ENCODE measurements around the gene INSYN2B.

INSYN2B gene

DNA sequence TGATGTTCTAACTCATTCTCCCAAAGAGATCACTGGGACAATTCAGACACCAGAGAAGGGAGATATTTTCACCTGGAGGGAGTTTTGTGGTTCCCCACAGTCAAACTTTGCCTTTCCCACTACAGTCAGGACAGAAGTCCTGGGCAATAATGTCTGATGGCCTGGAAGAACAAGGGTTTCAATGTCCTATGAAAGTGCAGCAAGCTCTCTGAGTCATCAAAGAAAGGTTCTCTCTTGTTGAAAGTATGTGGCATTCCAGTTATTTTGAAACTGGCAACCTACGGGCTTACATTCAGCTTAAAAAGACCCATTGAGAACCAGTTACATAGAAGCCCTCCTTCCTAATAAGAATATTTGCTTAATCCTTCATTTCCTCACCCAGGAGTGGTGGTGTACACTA, 103.9 kb downstream of the INSYN2B start:
- no peaks in the 10 kb centered on the region for H3K79me2 ChIP-seq (ENCODE audit: insufficient read depth, low read length)
- no peak overlapping the region for H3K4me2 ChIP-seq (ENCODE audit: low read depth, low read length, poor library complexity, severe bottlenecking)
- H3K9ac ChIP-seq (ENCODE audit: low read length), result no peak overlapping the region
- TF ChIP-seq, protein P1, sequence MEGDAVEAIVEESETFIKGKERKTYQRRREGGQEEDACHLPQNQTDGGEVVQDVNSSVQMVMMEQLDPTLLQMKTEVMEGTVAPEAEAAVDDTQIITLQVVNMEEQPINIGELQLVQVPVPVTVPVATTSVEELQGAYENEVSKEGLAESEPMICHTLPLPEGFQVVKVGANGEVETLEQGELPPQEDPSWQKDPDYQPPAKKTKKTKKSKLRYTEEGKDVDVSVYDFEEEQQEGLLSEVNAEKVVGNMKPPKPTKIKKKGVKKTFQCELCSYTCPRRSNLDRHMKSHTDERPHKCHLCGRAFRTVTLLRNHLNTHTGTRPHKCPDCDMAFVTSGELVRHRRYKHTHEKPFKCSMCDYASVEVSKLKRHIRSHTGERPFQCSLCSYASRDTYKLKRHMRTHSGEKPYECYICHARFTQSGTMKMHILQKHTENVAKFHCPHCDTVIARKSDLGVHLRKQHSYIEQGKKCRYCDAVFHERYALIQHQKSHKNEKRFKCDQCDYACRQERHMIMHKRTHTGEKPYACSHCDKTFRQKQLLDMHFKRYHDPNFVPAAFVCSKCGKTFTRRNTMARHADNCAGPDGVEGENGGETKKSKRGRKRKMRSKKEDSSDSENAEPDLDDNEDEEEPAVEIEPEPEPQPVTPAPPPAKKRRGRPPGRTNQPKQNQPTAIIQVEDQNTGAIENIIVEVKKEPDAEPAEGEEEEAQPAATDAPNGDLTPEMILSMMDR (IDR thresholded peaks at IDR 0.05; ENCODE audit: insufficient read depth, low read length, poor library complexity, severe bottlenecking), result no peak
- no peak for TF ChIP-seq EZH2phosphoT487 (conservative IDR thresholded peaks at IDR 0.05; ENCODE audit: low read length)
- no peaks in the 10 kb centered on the region for H3K27me3 ChIP-seq (ENCODE audit: low read length)
- no peaks in the 10 kb centered on the region for H4K20me1 ChIP-seq (ENCODE audit: low read depth, low read length)
- no peaks in the 10 kb centered on the region for H3K9me2 ChIP-seq (replicated peaks; ENCODE audit: insufficient read depth, low read length)
- no peak overlapping the region for H3K27ac ChIP-seq (ENCODE audit: low read depth, low read length)
- H3F3A ChIP-seq (ENCODE audit: insufficient read depth), result no peaks in the 10 kb centered on the region
- H3K9me3 ChIP-seq (ENCODE audit: insufficient read depth, low read length), result no peaks in the 10 kb centered on the region
- H3K36me3 ChIP-seq (ENCODE audit: low read length), result no peaks in the 10 kb centered on the region
- H3K4me3 ChIP-seq (ENCODE audit: insufficient read depth, low read length, poor library complexity, severe bottlenecking), result no peak overlapping the region
- H2AFZ ChIP-seq (ENCODE audit: low read depth, low read length, severe bottlenecking), result no peak overlapping the region

DNA sequence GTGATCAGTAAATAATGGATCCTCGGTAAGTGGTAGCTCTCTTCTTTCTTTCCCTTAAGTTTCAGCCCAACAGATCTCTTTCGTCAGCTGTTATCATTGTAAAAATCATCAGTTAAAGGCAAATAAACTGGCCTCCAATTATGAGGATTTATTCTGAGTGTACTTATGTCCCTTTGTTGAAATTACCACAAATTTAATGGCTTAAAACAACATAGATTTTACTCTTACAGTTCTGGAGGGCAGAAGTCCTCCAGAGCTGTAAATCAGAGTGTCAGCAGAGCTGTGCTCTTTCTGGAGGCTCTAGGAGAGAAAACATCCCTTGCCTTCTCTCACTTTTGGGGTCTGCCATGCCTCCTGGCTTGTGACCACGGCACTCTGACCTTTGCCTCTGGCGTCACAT, 104.6 kb downstream of the INSYN2B start:
- Histone ChIP-seq H3K9me3 (ENCODE audit: insufficient read depth, low read length) (no peaks in the 10 kb centered on the region), H2AFZ (ENCODE audit: low read depth, low read length, severe bottlenecking) (no peak overlapping the region), H4K20me1 (ENCODE audit: low read depth, low read length) (no peaks in the 10 kb centered on the region), H3K36me3 (ENCODE audit: low read length) (no peaks in the 10 kb centered on the region), H3K4me3 (ENCODE audit: insufficient read depth, low read length, poor library complexity, severe bottlenecking) (no peak overlapping the region), H3K9me2 (replicated peaks; ENCODE audit: insufficient read depth, low read length) (no peaks in the 10 kb centered on the region), H3K27ac (ENCODE audit: low read depth, low read length) (no peak overlapping the region), H3K79me2 (ENCODE audit: insufficient read depth, low read length) (no peaks in the 10 kb centered on the region), H3K27me3 (ENCODE audit: low read length) (no peaks in the 10 kb centered on the region), H3F3A (ENCODE audit: insufficient read depth) (no peaks in the 10 kb centered on the region), H3K4me2 (ENCODE audit: low read depth, low read length, poor library complexity, severe bottlenecking) (no peak overlapping the region), H3K9ac (ENCODE audit: low read length) (no peak overlapping the region)
- no peak for TF ChIP-seq EZH2phosphoT487 (conservative IDR thresholded peaks at IDR 0.05; ENCODE audit: low read length)
- TF ChIP-seq, protein P1 (IDR thresholded peaks at IDR 0.05; ENCODE audit: insufficient read depth, low read length, poor library complexity, severe bottlenecking), result no peak

DNA sequence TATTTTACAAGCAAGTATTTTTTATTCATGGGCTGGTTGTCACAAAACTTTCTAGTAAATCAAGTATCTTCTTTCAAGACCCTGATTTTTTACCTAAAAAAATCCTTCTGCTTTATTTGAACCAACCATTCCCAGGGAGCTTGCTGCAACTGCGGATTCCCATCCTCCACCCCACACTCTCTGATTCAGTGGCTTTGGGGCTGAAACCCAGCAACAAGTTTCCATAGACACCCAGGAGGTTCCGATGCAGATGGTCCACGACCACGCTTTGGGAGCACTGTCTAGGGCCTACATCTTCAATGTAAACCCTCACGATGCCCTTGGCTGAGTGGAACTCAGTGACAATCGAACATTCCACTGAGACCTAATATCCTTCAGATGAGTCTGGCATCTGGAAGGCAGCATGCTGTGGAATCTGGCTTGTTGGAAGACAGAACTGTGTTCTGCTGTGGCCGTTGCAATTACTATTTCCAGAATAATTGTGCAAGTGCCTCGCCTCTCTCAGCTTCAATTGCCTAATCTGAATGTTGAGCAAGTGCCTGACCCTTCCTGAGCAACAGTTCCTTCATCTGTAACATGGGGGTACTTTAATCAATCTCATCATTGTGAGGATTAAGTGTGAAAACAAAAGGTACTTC, 105.1 kb downstream of the INSYN2B start:
- Histone ChIP-seq H3K36me3 (ENCODE audit: low read length) (no peaks in the 10 kb centered on the region), H3K27me3 (ENCODE audit: low read length) (no peaks in the 10 kb centered on the region), H3K9ac (ENCODE audit: low read length) (no peak overlapping the region), H3F3A (ENCODE audit: insufficient read depth) (no peaks in the 10 kb centered on the region), H3K9me3 (ENCODE audit: insufficient read depth, low read length) (no peaks in the 10 kb centered on the region), H4K20me1 (ENCODE audit: low read depth, low read length) (no peaks in the 10 kb centered on the region), H3K4me3 (ENCODE audit: insufficient read depth, low read length, poor library complexity, severe bottlenecking) (no peak overlapping the region), H3K4me2 (ENCODE audit: low read depth, low read length, poor library complexity, severe bottlenecking) (no peak overlapping the region), H3K27ac (ENCODE audit: low read depth, low read length) (no peak overlapping the region), H3K79me2 (ENCODE audit: insufficient read depth, low read length) (no peaks in the 10 kb centered on the region), H2AFZ (ENCODE audit: low read depth, low read length, severe bottlenecking) (no peak overlapping the region), H3K9me2 (replicated peaks; ENCODE audit: insufficient read depth, low read length) (no peaks in the 10 kb centered on the region)
- TF ChIP-seq EZH2phosphoT487 (conservative IDR thresholded peaks at IDR 0.05; ENCODE audit: low read length), result no peak
- TF ChIP-seq, protein P1 (IDR thresholded peaks at IDR 0.05; ENCODE audit: insufficient read depth, low read length, poor library complexity, severe bottlenecking), result no peak
